ENCODE results near the gene GSDME. TPM values are rescaled to one million over a fixed set of nuclear protein-coding genes. Genes with fewer than 3 reads are reported as not detected.

Gene GSDME
- 63.7 and 79.4 TPM in 2 replicates for total RNA-seq

GRCh38 chr7:24757353-24758275 lies at the start of gene GSDME:
Gene GSDME (minus strand): TSS chr7:24757464. CDS start chr7:24749774, 7,690 bp downstream.
- FAIRE-seq (no peak), DNase-seq (ENCODE audit: low read depth) (peak; percentile 63)
- no peaks in the 10 kb centered on the region for H3K36me3 ChIP-seq (ENCODE audit: control insufficient read depth, insufficient read depth, low read length)
- TF ChIP-seq, protein P1, sequence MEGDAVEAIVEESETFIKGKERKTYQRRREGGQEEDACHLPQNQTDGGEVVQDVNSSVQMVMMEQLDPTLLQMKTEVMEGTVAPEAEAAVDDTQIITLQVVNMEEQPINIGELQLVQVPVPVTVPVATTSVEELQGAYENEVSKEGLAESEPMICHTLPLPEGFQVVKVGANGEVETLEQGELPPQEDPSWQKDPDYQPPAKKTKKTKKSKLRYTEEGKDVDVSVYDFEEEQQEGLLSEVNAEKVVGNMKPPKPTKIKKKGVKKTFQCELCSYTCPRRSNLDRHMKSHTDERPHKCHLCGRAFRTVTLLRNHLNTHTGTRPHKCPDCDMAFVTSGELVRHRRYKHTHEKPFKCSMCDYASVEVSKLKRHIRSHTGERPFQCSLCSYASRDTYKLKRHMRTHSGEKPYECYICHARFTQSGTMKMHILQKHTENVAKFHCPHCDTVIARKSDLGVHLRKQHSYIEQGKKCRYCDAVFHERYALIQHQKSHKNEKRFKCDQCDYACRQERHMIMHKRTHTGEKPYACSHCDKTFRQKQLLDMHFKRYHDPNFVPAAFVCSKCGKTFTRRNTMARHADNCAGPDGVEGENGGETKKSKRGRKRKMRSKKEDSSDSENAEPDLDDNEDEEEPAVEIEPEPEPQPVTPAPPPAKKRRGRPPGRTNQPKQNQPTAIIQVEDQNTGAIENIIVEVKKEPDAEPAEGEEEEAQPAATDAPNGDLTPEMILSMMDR (IDR thresholded peaks at IDR 0.05; ENCODE audit: insufficient read depth, low read length, severe bottlenecking): no peak
- no peaks in the 10 kb centered on the region for H3K27me3 ChIP-seq (ENCODE audit: control insufficient read depth, insufficient read depth, low read length)
- peak within 1 kb of the TSS; percentile 57 for H3K4me3 ChIP-seq (ENCODE audit: low read depth, low read length)

DNA sequence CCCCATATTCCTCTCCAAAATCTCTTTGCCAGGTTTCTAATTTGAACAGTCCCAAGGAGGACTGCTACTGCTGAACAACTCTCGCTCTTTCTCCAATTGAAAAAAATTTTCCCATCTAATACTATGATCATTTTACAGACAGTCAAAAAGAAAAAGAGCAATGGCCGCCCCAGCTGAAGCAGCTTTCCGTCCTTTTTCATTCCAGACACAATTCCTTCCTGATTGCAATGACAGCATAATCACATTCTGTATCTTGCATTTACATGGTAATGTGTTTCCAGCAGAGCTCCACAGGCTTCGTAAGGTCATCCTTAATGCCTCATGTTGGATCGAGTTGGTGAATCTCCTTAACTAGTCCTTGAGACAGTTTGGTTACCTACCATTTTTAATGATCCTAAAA lies 45.0 kb upstream of the GSDME start:
- H3K4me3 ChIP-seq (ENCODE audit: low read depth, low read length): no peak overlapping the region
- H3K36me3 ChIP-seq (ENCODE audit: control insufficient read depth, insufficient read depth, low read length): peaks cover 10% of the 10 kb centered on the region
- DNase-seq (ENCODE audit: low read depth): no peak
- TF ChIP-seq, protein P1 (IDR thresholded peaks at IDR 0.05; ENCODE audit: insufficient read depth, low read length, severe bottlenecking): no peak
- no peaks in the 10 kb centered on the region for H3K27me3 ChIP-seq (ENCODE audit: control insufficient read depth, insufficient read depth, low read length)
- no peak for FAIRE-seq

DNA sequence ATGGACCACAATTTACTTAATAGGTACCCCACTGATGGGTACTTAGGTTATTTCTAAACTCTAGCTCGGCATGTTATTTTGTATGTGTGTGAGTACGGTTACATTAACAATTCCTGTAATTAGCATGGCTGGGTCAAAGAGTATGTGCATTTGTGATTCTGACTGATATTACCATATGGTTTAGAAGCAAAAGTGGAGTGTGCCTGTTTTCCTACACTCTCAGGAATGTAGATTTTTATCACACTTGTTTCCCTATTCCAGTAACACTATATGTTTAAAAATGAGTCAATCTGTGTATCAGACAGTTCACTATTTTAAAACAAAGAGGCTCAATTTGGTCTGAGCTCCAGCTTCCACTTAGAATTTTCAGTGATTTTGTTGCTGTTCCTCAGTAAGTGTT lies 44.6 kb upstream of the GSDME start:
- DNase-seq (ENCODE audit: low read depth): no peak
- Histone ChIP-seq H3K4me3 (ENCODE audit: low read depth, low read length) (no peak overlapping the region), H3K36me3 (ENCODE audit: control insufficient read depth, insufficient read depth, low read length) (peaks cover 10% of the 10 kb centered on the region), H3K27me3 (ENCODE audit: control insufficient read depth, insufficient read depth, low read length) (no peaks in the 10 kb centered on the region)
- FAIRE-seq: no peak
- TF ChIP-seq, protein P1 (IDR thresholded peaks at IDR 0.05; ENCODE audit: insufficient read depth, low read length, severe bottlenecking): no peak

- TF ChIP-seq, protein P1 (IDR thresholded peaks at IDR 0.05; ENCODE audit: insufficient read depth, low read length, severe bottlenecking): no peak
- Histone ChIP-seq H3K4me3 (ENCODE audit: low read depth, low read length) (no peak overlapping the region), H3K36me3 (ENCODE audit: control insufficient read depth, insufficient read depth, low read length) (peaks cover 10% of the 10 kb centered on the region), H3K27me3 (ENCODE audit: control insufficient read depth, insufficient read depth, low read length) (no peaks in the 10 kb centered on the region)
- DNase-seq (ENCODE audit: low read depth): no peak
- FAIRE-seq: no peak
Measured at GRCh38 chr7:24800667-24801066, 43.4 kb upstream of the GSDME start.

- TF ChIP-seq, protein P1 (IDR thresholded peaks at IDR 0.05; ENCODE audit: insufficient read depth, low read length, severe bottlenecking): no peak
- DNase-seq (ENCODE audit: low read depth) (no peak), FAIRE-seq (no peak)
- peaks cover 10% of the 10 kb centered on the region for H3K36me3 ChIP-seq (ENCODE audit: control insufficient read depth, insufficient read depth, low read length)
- H3K4me3 ChIP-seq (ENCODE audit: low read depth, low read length): no peak overlapping the region
- no peaks in the 10 kb centered on the region for H3K27me3 ChIP-seq (ENCODE audit: control insufficient read depth, insufficient read depth, low read length)
Measured at GRCh38 chr7:24800073-24800472, 42.8 kb upstream of the GSDME start.

All from bronchial epithelial cell (primary cell).